ENCODE results near the gene LPCAT1. TPM values are rescaled to one million over a fixed set of nuclear protein-coding genes. Genes with fewer than 3 reads are reported as not detected.

Gene LPCAT1
- total RNA-seq, 1 experiment from 2014 or later, result 75.0 TPM

DNA sequence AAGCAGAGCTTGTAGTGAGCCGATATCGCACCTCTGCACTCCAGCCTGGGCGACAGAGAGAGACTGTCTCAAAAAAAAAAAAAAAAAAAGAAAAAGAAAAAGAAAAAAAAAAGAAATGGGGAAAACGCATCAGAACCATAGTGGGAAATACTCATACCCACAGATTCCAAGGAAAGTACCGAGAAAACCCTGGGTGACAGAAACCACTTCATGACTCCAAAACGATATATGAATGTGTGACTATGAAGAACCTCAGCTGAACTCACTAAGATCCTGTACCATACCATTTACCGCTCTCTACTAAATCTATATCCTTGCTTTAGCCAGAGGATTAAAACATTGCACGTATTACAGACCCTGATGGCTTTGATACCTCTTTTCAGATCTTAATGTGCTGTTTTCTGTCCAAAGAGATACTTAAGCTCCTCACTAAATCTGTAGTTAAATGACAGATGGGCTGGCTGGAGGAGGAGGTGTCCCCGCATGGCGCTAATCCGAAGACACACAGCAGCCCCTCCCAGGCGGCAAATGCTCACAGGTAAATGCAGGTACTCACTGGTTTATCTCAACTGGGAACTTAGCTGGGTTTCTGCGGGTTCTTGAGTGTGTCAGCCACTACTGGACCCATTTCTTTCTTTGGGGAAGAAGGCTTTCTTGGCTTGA, 2.8 kb downstream of the LPCAT1 start:
- CTCF ChIA-PET, result no interaction called here
- Histone ChIP-seq H3K36me3 (ENCODE audit: control insufficient read depth in 1 of 2, insufficient read depth in 2 of 2, low read length in 2 of 2) (peaks cover 14 to 21% of the 10 kb centered on the region in 2 experiments; a peak in 3 of 4 replicates), H3K4me2 (ENCODE audit: low read length) (no peak overlapping the region), H3K4me1 (ENCODE audit: control insufficient read depth in 1 of 2, insufficient read depth in 2 of 2, low read length in 2 of 2) (peaks cover 25 to 45% of the 10 kb centered on the region in 2 experiments), H3K79me2 (ENCODE audit: insufficient read depth, low read length) (peaks cover 71% of the 10 kb centered on the region), H3K9me2 (ENCODE audit: insufficient read depth) (no peaks in the 10 kb centered on the region), H3K27me3 (ENCODE audit: insufficient read depth, low read length) (no peaks in the 10 kb centered on the region), H4K20me1 (ENCODE audit: insufficient read depth) (peaks cover 7% of the 10 kb centered on the region; the same call in 1 of the 2 replicates), H3K9me3 (ENCODE audit: control insufficient read depth in 1 of 2, insufficient read depth in 1 of 2, low read depth in 1 of 2, low read length in 2 of 2) (no peaks in the 10 kb centered on the region), H3K4me3 (replicated peaks in 1 of 2; ENCODE audit: low read depth in 1 of 2, low read length in 2 of 2) (no peak overlapping the region), H3K27ac (ENCODE audit: low read depth, low read length) (no peak overlapping the region), H3K9ac (ENCODE audit: low read length) (no peak overlapping the region), H2AFZ (ENCODE audit: low read depth, low read length, poor library complexity, severe bottlenecking) (no peak overlapping the region)
- TF ChIP-seq JUND (IDR thresholded peaks at IDR 0.05) (no peak), SIN3A (IDR thresholded peaks at IDR 0.05; ENCODE audit: low read depth) (no peak)
- RAD21 ChIA-PET (ENCODE audit: low non-redundant PET in 1 of 2, low total read pairs in 2 of 2, uncharacterized antibody in 2 of 2, unreplicated experiment in 2 of 2), result no interaction called here
- ATAC-seq (no peak), DNase-seq (ENCODE audit: low read depth, low spot score) (no peak)
- no TSS peak for BruUV-seq (replicated peaks)
- intact Hi-C loops (cut with micrococcal nuclease), result no loop called here
- POLR2A ChIA-PET, result no interaction called here

DNA sequence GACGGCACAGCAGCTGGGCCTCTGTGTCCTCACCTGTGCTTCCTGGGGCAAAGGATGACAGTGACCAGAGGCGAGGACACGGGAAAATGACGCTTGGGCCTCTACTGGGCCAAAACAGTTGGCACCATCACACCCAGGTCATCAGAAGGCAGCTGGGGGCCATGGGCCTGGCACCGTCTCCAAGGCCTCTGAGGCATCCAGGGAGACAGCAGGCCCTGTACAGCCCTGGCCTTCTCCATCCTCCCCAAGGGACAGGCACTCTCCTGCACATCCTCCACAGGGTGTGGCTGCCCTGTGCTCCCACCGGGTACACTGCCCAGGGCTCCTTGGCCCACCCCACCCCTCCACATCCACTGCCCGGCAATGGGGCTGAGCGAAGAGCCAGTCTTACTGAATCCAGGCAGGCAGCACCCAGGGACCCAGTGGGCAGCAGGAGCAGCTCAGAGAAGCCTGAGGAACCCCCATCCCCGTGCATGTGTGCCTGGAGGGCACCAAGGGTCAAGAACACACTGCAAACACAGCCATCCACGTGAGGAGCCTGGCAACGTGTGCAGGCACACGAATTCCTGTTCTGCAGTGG, 4.0 kb downstream of the LPCAT1 start:
- no peak for ATAC-seq
- Histone ChIP-seq H3K27me3 (ENCODE audit: insufficient read depth, low read length) (no peaks in the 10 kb centered on the region), H2AFZ (ENCODE audit: low read depth, low read length, poor library complexity, severe bottlenecking) (no peak overlapping the region), H3K4me2 (ENCODE audit: low read length) (no peak overlapping the region), H4K20me1 (ENCODE audit: insufficient read depth) (peaks cover 7% of the 10 kb centered on the region; the same call in 1 of the 2 replicates), H3K4me1 (ENCODE audit: control insufficient read depth in 1 of 2, insufficient read depth in 2 of 2, low read length in 2 of 2) (peaks cover 27 to 52% of the 10 kb centered on the region in 2 experiments), H3K9me2 (ENCODE audit: insufficient read depth) (no peaks in the 10 kb centered on the region), H3K36me3 (ENCODE audit: control insufficient read depth in 1 of 2, insufficient read depth in 2 of 2, low read length in 2 of 2) (peaks cover 14 to 21% of the 10 kb centered on the region in 2 experiments; a peak in 3 of 4 replicates), H3K9me3 (ENCODE audit: control insufficient read depth in 1 of 2, insufficient read depth in 1 of 2, low read depth in 1 of 2, low read length in 2 of 2) (no peaks in the 10 kb centered on the region), H3K4me3 (replicated peaks in 1 of 2; ENCODE audit: low read depth in 1 of 2, low read length in 2 of 2) (no peak overlapping the region), H3K9ac (ENCODE audit: low read length) (no peak overlapping the region), H3K27ac (ENCODE audit: low read depth, low read length) (no peak overlapping the region), H3K79me2 (ENCODE audit: insufficient read depth, low read length) (peaks cover 83% of the 10 kb centered on the region)
- intact Hi-C loops (cut with micrococcal nuclease), result no loop called here
- BruUV-seq (replicated peaks), result no TSS peak
- ChIA-PET RAD21 (ENCODE audit: low non-redundant PET in 1 of 2, low total read pairs in 2 of 2, uncharacterized antibody in 2 of 2, unreplicated experiment in 2 of 2) (no interaction called here), POLR2A (no interaction called here), CTCF (no interaction called here)
- DNase-seq (ENCODE audit: low read depth, low spot score), result no peak
- TF ChIP-seq, protein P1, sequence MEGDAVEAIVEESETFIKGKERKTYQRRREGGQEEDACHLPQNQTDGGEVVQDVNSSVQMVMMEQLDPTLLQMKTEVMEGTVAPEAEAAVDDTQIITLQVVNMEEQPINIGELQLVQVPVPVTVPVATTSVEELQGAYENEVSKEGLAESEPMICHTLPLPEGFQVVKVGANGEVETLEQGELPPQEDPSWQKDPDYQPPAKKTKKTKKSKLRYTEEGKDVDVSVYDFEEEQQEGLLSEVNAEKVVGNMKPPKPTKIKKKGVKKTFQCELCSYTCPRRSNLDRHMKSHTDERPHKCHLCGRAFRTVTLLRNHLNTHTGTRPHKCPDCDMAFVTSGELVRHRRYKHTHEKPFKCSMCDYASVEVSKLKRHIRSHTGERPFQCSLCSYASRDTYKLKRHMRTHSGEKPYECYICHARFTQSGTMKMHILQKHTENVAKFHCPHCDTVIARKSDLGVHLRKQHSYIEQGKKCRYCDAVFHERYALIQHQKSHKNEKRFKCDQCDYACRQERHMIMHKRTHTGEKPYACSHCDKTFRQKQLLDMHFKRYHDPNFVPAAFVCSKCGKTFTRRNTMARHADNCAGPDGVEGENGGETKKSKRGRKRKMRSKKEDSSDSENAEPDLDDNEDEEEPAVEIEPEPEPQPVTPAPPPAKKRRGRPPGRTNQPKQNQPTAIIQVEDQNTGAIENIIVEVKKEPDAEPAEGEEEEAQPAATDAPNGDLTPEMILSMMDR (IDR thresholded peaks at IDR 0.05 in 2 of 3, conservative IDR thresholded peaks at IDR 0.05 in 1 of 3; ENCODE audit: borderline replicate concordance in 1 of 3, insufficient read depth in 1 of 3, low read depth in 2 of 3, low read length in 2 of 3), result no peak
- TF ChIP-seq SRF (IDR thresholded peaks at IDR 0.05; ENCODE audit: low read depth), result no peak
- no peak for TF ChIP-seq POLR2A (IDR thresholded peaks at IDR 0.05; ENCODE audit: borderline replicate concordance, extremely low read depth, insufficient read depth, insufficient read length)
- TF ChIP-seq ELF1 (IDR thresholded peaks at IDR 0.05; ENCODE audit: borderline replicate concordance, low read depth), result no peak
- TF ChIP-seq ZFX (IDR thresholded peaks at IDR 0.05), result no peak
- no peak for TF ChIP-seq ZNF274 (IDR thresholded peaks at IDR 0.05; ENCODE audit: low read depth, low read length)
- no peak for TF ChIP-seq POLR2AphosphoS5 (IDR thresholded peaks at IDR 0.05; ENCODE audit: low read depth, low read length)
- TF ChIP-seq FOSL1 (IDR thresholded peaks at IDR 0.05; ENCODE audit: low read depth), result no peak
- TF ChIP-seq SIN3A (IDR thresholded peaks at IDR 0.05; ENCODE audit: low read depth), result no peak
- no peak for TF ChIP-seq JUND (IDR thresholded peaks at IDR 0.05)
- no peak for TF ChIP-seq TCF7L2 (IDR thresholded peaks at IDR 0.05; ENCODE audit: borderline replicate concordance, extremely low read depth, insufficient read depth, insufficient read length)
- TF ChIP-seq, protein P2, sequence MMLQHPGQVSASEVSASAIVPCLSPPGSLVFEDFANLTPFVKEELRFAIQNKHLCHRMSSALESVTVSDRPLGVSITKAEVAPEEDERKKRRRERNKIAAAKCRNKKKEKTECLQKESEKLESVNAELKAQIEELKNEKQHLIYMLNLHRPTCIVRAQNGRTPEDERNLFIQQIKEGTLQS (IDR thresholded peaks at IDR 0.05), result no peak
- TF ChIP-seq EZH2 (IDR thresholded peaks at IDR 0.05), result no peak
- TF ChIP-seq, protein P3, sequence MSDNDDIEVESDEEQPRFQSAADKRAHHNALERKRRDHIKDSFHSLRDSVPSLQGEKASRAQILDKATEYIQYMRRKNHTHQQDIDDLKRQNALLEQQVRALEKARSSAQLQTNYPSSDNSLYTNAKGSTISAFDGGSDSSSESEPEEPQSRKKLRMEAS (IDR thresholded peaks at IDR 0.05), result no peak
- no peak for TF ChIP-seq CEBPB (IDR thresholded peaks at IDR 0.05; ENCODE audit: low read depth)
- no peak for TF ChIP-seq EZH2phosphoT487 (IDR thresholded peaks at IDR 0.05; ENCODE audit: borderline replicate concordance)

All from HCT116 (cell line).